ENCODE results near the gene BACH2.
A peak's percentile ranks its signal among the peaks of the same experiment; 100 is the strongest.

BACH2 gene

GRCh38 chr6:90186026-90186425 lies 110.6 kb downstream of the BACH2 start:
- Histone ChIP-seq H3K36me3 (ENCODE audit: control insufficient read depth, insufficient read depth, low read length) (no peaks in the 10 kb centered on the region), H3K4me1 (peaks cover 26% of the 10 kb centered on the region), H2AFZ (no peak overlapping the region), H3K27me3 (ENCODE audit: control insufficient read depth, insufficient read depth, low read length) (no peaks in the 10 kb centered on the region), H3K27ac (no peak overlapping the region), H3K4me2 (ENCODE audit: low read length) (no peak overlapping the region), H3K9me3 (ENCODE audit: control insufficient read depth, low read length) (no peaks in the 10 kb centered on the region), H3K9ac (no peak overlapping the region), H3K4me3 (ENCODE audit: low read depth, low read length) (no peak overlapping the region), H3K79me2 (no peaks in the 10 kb centered on the region)
- no peak for TF ChIP-seq CTCF (IDR thresholded peaks at IDR 0.05)

- Histone ChIP-seq H3K79me2 (peaks cover 3% of the 10 kb centered on the region), H3K9ac (no peak overlapping the region), H3K27ac (no peak overlapping the region), H3K4me1 (peaks cover 26% of the 10 kb centered on the region), H3K27me3 (ENCODE audit: control insufficient read depth, insufficient read depth, low read length) (no peaks in the 10 kb centered on the region), H3K4me3 (ENCODE audit: low read depth, low read length) (no peak overlapping the region), H3K4me2 (ENCODE audit: low read length) (peak overlapping the region; percentile 35), H3K36me3 (ENCODE audit: control insufficient read depth, insufficient read depth, low read length) (no peaks in the 10 kb centered on the region), H2AFZ (no peak overlapping the region), H3K9me3 (ENCODE audit: control insufficient read depth, low read length) (no peaks in the 10 kb centered on the region)
- no peak for TF ChIP-seq CTCF (IDR thresholded peaks at IDR 0.05)
Observed at GRCh38 chr6:90184334-90185298, 112.0 kb downstream of the BACH2 start.

GRCh38 chr6:90183587-90184333 lies 112.9 kb downstream of the BACH2 start:
- Histone ChIP-seq H3K79me2 (peaks cover 3% of the 10 kb centered on the region), H3K27ac (no peak overlapping the region), H2AFZ (no peak overlapping the region), H3K4me3 (ENCODE audit: low read depth, low read length) (no peak overlapping the region), H3K36me3 (ENCODE audit: control insufficient read depth, insufficient read depth, low read length) (no peaks in the 10 kb centered on the region), H3K9me3 (ENCODE audit: control insufficient read depth, low read length) (no peaks in the 10 kb centered on the region), H3K4me2 (ENCODE audit: low read length) (no peak overlapping the region), H3K27me3 (ENCODE audit: control insufficient read depth, insufficient read depth, low read length) (no peaks in the 10 kb centered on the region), H3K4me1 (peaks cover 26% of the 10 kb centered on the region), H3K9ac (no peak overlapping the region)
- no peak for TF ChIP-seq CTCF (IDR thresholded peaks at IDR 0.05)

- H3K36me3 ChIP-seq (ENCODE audit: control insufficient read depth, insufficient read depth, low read length) = no peaks in the 10 kb centered on the region
- no peak overlapping the region for H3K9ac ChIP-seq
- no peaks in the 10 kb centered on the region for H3K27me3 ChIP-seq (ENCODE audit: control insufficient read depth, insufficient read depth, low read length)
- H3K4me2 ChIP-seq (ENCODE audit: low read length) = no peak overlapping the region
- peaks cover 28% of the 10 kb centered on the region for H3K4me1 ChIP-seq
- no peak overlapping the region for H2AFZ ChIP-seq
- H3K9me3 ChIP-seq (ENCODE audit: control insufficient read depth, low read length) = no peaks in the 10 kb centered on the region
- TF ChIP-seq CTCF (IDR thresholded peaks at IDR 0.05) = no peak
- H3K4me3 ChIP-seq (ENCODE audit: low read depth, low read length) = no peak overlapping the region
- peaks cover 3% of the 10 kb centered on the region for H3K79me2 ChIP-seq
- H3K27ac ChIP-seq = no peak overlapping the region
Observed at GRCh38 chr6:90180526-90180925, 116.1 kb downstream of the BACH2 start.

Measured in parathyroid adenoma (tissue), 2 donors.